Neural cell (in vitro differentiated cells): Measurements from ENCODE around the gene POLDIP2. TPM values are rescaled to one million over a fixed set of nuclear protein-coding genes. Genes with fewer than 3 reads are reported as not detected.

Experiments
- H2AFZ ChIP-seq: fragments of 200-600, 300-800 bp; sonication (generic), shearing (Covaris generic); 2 replicates; pipeline ENCODE4 v1.6.0; 2014; ENCODE audit warnings: low read depth, mild to moderate bottlenecking, antibody characterized with exemption, low read length, moderate library complexity
- H3F3A ChIP-seq: fragments of 200-600 bp; shearing (Covaris generic); 2 replicates; pipeline ENCODE4 v1.6.1; 2016; ENCODE audit warnings: mild to moderate bottlenecking, moderate library complexity, mixed read lengths, antibody characterized with exemption, low read length; ENCODE audit not compliant: insufficient read depth, poor library complexity, severe bottlenecking
- H3K27ac ChIP-seq: fragments of 200-600, 300-800 bp; sonication (generic), shearing (Covaris generic); 2 replicates; pipeline ENCODE4 v1.5.1; 2014; ENCODE audit warnings: mild to moderate bottlenecking, low read length, moderate library complexity
- H3K27me3 ChIP-seq: fragments of 300-800, 200-600 bp; sonication (generic), shearing (Covaris generic); 2 replicates; pipeline ENCODE4 v1.6.0; 2014; ENCODE audit warnings: mild to moderate bottlenecking, low read depth, low read length, moderate library complexity; ENCODE audit not compliant: insufficient read depth
- H3K36me3 ChIP-seq: fragments of 300-800, 200-600 bp; sonication (generic), shearing (Covaris generic); 2 replicates; pipeline ENCODE4 v1.5.1; 2014; ENCODE audit warnings: mild to moderate bottlenecking, antibody characterized with exemption, low read length, moderate library complexity; ENCODE audit not compliant: insufficient read depth
- H3K4me2 ChIP-seq: fragments of 300-800, 200-600 bp; sonication (generic), shearing (Covaris generic); 2 replicates; pipeline ENCODE4 v1.6.0; 2014; ENCODE audit warnings: mild to moderate bottlenecking, low read length
- H3K4me3 ChIP-seq: fragments of 300-800, 200-600 bp; sonication (generic), shearing (Covaris generic); 2 replicates; pipeline ENCODE4 v1.5.1; 2014; ENCODE audit warnings: mild to moderate bottlenecking, low read length, moderate library complexity
- H3K79me2 ChIP-seq: fragments of 200-600 bp; shearing (Covaris generic); replicated peaks from 2 replicates; pipeline ENCODE4 v1.6.0; 2014; ENCODE audit warnings: mild to moderate bottlenecking, low read length, moderate library complexity; ENCODE audit not compliant: insufficient read depth
- H3K9ac ChIP-seq: fragments of 300-800, 200-600 bp; sonication (generic), shearing (Covaris generic); 2 replicates; pipeline ENCODE4 v1.6.1; 2016; ENCODE audit warnings: mild to moderate bottlenecking, low read length, mixed read lengths
- H3K9me2 ChIP-seq: fragments of 200-600 bp; shearing (Covaris generic); 2 replicates; pipeline ENCODE4 v1.6.1; 2016; ENCODE audit warnings: mild to moderate bottlenecking, low read length, mixed read lengths; ENCODE audit not compliant: insufficient read depth
- H3K9me3 ChIP-seq: fragments of 200-600, 300-800 bp; sonication (generic), shearing (Covaris generic); 2 replicates; pipeline ENCODE4 v1.6.1; 2016; ENCODE audit warnings: mild to moderate bottlenecking, mixed run types, low read length, moderate library complexity, mixed read lengths
- H4K20me1 ChIP-seq: fragments of 200-600 bp; shearing (Covaris generic); 2 replicates; pipeline ENCODE4 v1.6.1; 2016; ENCODE audit warnings: mild to moderate bottlenecking, mixed run types; ENCODE audit not compliant: insufficient read depth
- CTCF ChIP-seq: fragments of 450-650 bp; IDR thresholded peaks from 2 replicates; pipeline ENCODE4 v1.5.1; 2014; ENCODE audit warnings: antibody characterized with exemption, mild to moderate bottlenecking, moderate library complexity; ENCODE audit not compliant: poor library complexity, severe bottlenecking
- EP300 ChIP-seq: fragments of 450-650 bp; conservative IDR thresholded peaks from 2 replicates; pipeline ENCODE4 v1.6.1; 2014; ENCODE audit warnings: antibody characterized with exemption, mild to moderate bottlenecking, moderate library complexity; ENCODE audit not compliant: poor library complexity, severe bottlenecking
- EZH2 ChIP-seq: fragments of 200-600, 300-800 bp; shearing (Covaris generic), sonication (generic); IDR thresholded peaks from 2 replicates; pipeline ENCODE4 v1.6.1; 2014; ENCODE audit warnings: antibody characterized with exemption, low read length, borderline replicate concordance, mild to moderate bottlenecking; ENCODE audit not compliant: insufficient read depth, poor library complexity, severe bottlenecking
- MXI1 ChIP-seq: fragments of 450-650 bp; conservative IDR thresholded peaks from 2 replicates; pipeline ENCODE4 v1.6.1; 2014; ENCODE audit warnings: antibody characterized with exemption, mild to moderate bottlenecking; ENCODE audit not compliant: poor library complexity, severe bottlenecking
- POLR2AphosphoS5 ChIP-seq: IDR thresholded peaks from 2 replicates; pipeline ENCODE4 v1.6.1; 2012
- RAD21 ChIP-seq: fragments of 450-650 bp; conservative IDR thresholded peaks from 2 replicates; pipeline ENCODE4 v1.6.1; 2014; ENCODE audit warnings: antibody characterized with exemption, mild to moderate bottlenecking, moderate library complexity
- REST ChIP-seq: IDR thresholded peaks from 2 replicates; pipeline ENCODE4 v1.6.1; 2012; ENCODE audit warnings: borderline replicate concordance
- SMC3 ChIP-seq: fragments of 450-650 bp; conservative IDR thresholded peaks from 2 replicates; pipeline ENCODE4 v1.6.1; 2014; ENCODE audit warnings: antibody characterized with exemption, mild to moderate bottlenecking, moderate library complexity; ENCODE audit not compliant: poor library complexity
- TAF1 ChIP-seq: IDR thresholded peaks from 2 replicates; pipeline ENCODE4 v1.6.1; 2012; ENCODE audit warnings: low read depth
- polyA plus RNA-seq: library from polyadenylated mRNA; depleted of rRNA; stranded (reverse); fragments of >200 nt; gene quantifications from 2 replicates; pipeline ENCODE4 v1.2.3, GENCODE V29; 2014

Gene POLDIP2
- polyA plus RNA-seq, 1 donor from 2014 or later: 75.4 TPM

- no peaks in the 10 kb centered on the region for H3K9me3 ChIP-seq
- H2AFZ ChIP-seq: no peak overlapping the region
- peaks cover 29% of the 10 kb centered on the region for H3K79me2 ChIP-seq
- no peak for TF ChIP-seq REST
- no peak for TF ChIP-seq SMC3
- no peak for TF ChIP-seq RAD21
- no peak for TF ChIP-seq EZH2
- no peak for TF ChIP-seq TAF1
- TF ChIP-seq MXI1: no peak
- TF ChIP-seq CTCF: no peak
- TF ChIP-seq POLR2AphosphoS5: no peak
- TF ChIP-seq EP300: no peak
- no peaks in the 10 kb centered on the region for H4K20me1 ChIP-seq
- H3F3A ChIP-seq: no peaks in the 10 kb centered on the region
- H3K4me2 ChIP-seq: no peak overlapping the region
- H3K9ac ChIP-seq: no peak overlapping the region
- no peaks in the 10 kb centered on the region for H3K9me2 ChIP-seq
- H3K36me3 ChIP-seq: peaks cover 6% of the 10 kb centered on the region
- H3K4me3 ChIP-seq: no peak overlapping the region
- H3K27ac ChIP-seq: no peak overlapping the region
- no peaks in the 10 kb centered on the region for H3K27me3 ChIP-seq
Observed at GRCh38 chr17:28331891-28332420, 25.4 kb downstream of the POLDIP2 start.

GRCh38 chr17:28330671-28331070, 26.7 kb downstream of the POLDIP2 start:
- H3K9me3 ChIP-seq: no peaks in the 10 kb centered on the region
- no peak overlapping the region for H2AFZ ChIP-seq
- TF ChIP-seq TAF1: no peak
- no peak for TF ChIP-seq EP300
- no peak for TF ChIP-seq REST
- no peak for TF ChIP-seq CTCF
- TF ChIP-seq RAD21: no peak
- TF ChIP-seq EZH2: no peak
- no peak for TF ChIP-seq SMC3
- TF ChIP-seq POLR2AphosphoS5: no peak
- H3K79me2 ChIP-seq: peaks cover 26% of the 10 kb centered on the region
- peaks cover 6% of the 10 kb centered on the region for H3K36me3 ChIP-seq
- no peak overlapping the region for H3K9ac ChIP-seq
- no peaks in the 10 kb centered on the region for H3K27me3 ChIP-seq
- no peaks in the 10 kb centered on the region for H4K20me1 ChIP-seq
- H3K9me2 ChIP-seq: no peaks in the 10 kb centered on the region
- H3K4me2 ChIP-seq: no peak overlapping the region
- H3K27ac ChIP-seq: no peak overlapping the region
- H3F3A ChIP-seq: no peaks in the 10 kb centered on the region
- H3K4me3 ChIP-seq: no peak overlapping the region
